GM12874 (cell line): ENCODE measurements around the gene MLLT10.

Experiments used
- CTCF ChIP-seq: IDR thresholded peaks from 2 replicates; pipeline ENCODE4 v1.5.1; 2011; ENCODE audit warnings: low read depth, mild to moderate bottlenecking, control low read depth, low read length, moderate library complexity; ENCODE audit not compliant: insufficient read depth

The MLLT10 gene

GRCh38 chr10:21535494-21535965 lies 1.5 kb downstream of the MLLT10 start:
- TF ChIP-seq CTCF: no peak

- TF ChIP-seq CTCF: no peak
Measured at GRCh38 chr10:21536874-21537273, 2.8 kb downstream of the MLLT10 start.

GRCh38 chr10:21547246-21547645 lies 13.2 kb downstream of the MLLT10 start:
- no peak for TF ChIP-seq CTCF

- TF ChIP-seq CTCF: no peak
Measured at GRCh38 chr10:21552638-21553037, 18.6 kb downstream of the MLLT10 start.

GRCh38 chr10:21556527-21556926 lies 22.5 kb downstream of the MLLT10 start:
- no peak for TF ChIP-seq CTCF

GRCh38 chr10:21570761-21571521 lies 36.9 kb downstream of the MLLT10 start:
- no peak for TF ChIP-seq CTCF

GRCh38 chr10:21572578-21572977 lies 38.5 kb downstream of the MLLT10 start:
- TF ChIP-seq CTCF: no peak
